ENCODE measurements around the gene CIAO2A.

Gene CIAO2A

GRCh38 chr15:64038878-64039610 is 54.6 kb downstream of the CIAO2A start:
- DNase-seq (ENCODE audit: low read depth) = no peak

- DNase-seq (ENCODE audit: low read depth) = no peak
Observed at GRCh38 chr15:64037966-64038365, 55.7 kb downstream of the CIAO2A start.

GRCh38 chr15:64037116-64037515 is 56.5 kb downstream of the CIAO2A start:
- DNase-seq (ENCODE audit: low read depth) = no peak

- DNase-seq (ENCODE audit: low read depth) = no peak
Observed at GRCh38 chr15:64035525-64035924, 58.1 kb downstream of the CIAO2A start.

DNA sequence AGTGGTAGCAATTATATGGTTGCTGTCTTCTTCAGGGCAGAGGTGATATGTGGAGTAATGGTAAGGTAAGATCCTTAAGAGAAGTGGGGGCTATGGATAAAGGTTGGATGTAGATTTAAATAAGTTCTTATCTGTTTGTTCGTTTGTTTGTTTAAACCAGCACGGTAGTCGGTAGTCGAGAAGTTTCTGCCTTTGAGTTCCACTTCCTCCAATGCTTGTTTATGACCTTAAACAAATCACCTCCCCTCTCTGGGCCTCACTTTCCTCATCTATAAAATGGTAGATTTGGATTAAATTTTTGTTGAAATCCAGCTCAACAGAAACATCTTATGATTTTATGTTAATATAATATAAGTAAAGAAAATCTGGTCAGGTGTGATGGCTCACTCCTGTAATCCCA is 59.1 kb downstream of the CIAO2A start:
- no peak for DNase-seq (ENCODE audit: low read depth)

DNA sequence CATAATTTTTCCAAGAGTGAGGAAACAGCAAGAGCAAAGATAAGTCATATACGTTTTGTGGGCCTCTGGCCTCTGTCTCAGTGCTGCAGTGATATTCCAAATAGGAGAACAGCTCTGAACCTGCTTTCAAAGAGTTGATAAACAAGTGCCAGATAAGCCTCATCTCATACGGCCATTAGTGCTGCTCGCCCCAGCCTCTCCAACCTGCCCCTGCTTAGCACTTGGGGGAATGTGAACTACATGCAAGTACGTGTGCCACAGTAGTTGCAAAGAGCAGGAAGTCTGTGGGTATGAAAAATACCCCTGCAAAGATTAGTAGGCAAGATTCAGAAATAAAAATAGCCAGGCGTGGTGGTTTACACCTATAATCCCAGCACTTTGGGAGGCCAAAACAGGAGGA is 61.3 kb downstream of the CIAO2A start:
- no peak for DNase-seq (ENCODE audit: low read depth)

DNA sequence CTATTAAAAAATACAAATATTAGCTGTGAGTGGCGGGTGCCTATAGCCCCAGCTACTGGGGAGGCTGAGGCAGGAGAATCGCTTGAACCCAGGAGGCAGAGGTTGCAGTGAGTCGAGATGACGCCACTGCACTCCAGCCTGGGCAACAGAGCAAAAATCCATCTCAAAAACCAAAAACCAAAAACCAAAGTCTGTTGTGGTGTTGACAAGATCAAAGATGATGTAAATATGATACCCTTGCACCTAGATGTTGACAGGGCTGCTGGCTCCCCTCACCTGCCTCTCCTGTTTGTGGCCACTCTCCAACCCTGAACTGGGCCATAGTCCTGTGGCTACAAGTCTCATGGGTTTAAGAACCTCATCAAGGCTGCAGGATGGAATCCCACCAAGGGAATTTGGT is 63.5 kb downstream of the CIAO2A start:
- no peak for DNase-seq (ENCODE audit: low read depth)

DNA sequence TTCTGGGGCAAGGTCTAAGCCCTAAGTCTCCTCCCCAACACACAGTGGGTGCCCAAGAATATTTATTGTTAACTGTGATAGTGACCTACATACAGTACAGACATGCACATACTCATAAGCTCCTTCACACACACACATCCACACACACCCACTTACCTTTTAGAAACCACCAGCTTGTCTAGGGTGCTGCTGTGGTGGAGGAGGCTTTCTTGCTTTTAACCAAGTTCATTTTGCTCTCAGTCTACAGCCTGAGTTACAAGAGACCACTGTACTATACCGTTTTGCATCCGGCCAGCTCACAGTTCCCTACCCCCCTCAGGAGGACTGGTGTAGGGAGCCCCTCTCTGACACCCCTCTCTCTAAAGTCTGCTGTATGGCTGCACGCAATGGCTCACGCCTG is 64.0 kb downstream of the CIAO2A start:
- no peak for DNase-seq (ENCODE audit: low read depth)

- DNase-seq (ENCODE audit: low read depth) = no peak
Observed at GRCh38 chr15:64029110-64029509, 64.5 kb downstream of the CIAO2A start.

- DNase-seq (ENCODE audit: low read depth) = no peak
Observed at GRCh38 chr15:64026591-64026990, 67.0 kb downstream of the CIAO2A start.

- no peak for DNase-seq (ENCODE audit: low read depth)
Observed at GRCh38 chr15:64024172-64025050, 69.2 kb downstream of the CIAO2A start.

DNA sequence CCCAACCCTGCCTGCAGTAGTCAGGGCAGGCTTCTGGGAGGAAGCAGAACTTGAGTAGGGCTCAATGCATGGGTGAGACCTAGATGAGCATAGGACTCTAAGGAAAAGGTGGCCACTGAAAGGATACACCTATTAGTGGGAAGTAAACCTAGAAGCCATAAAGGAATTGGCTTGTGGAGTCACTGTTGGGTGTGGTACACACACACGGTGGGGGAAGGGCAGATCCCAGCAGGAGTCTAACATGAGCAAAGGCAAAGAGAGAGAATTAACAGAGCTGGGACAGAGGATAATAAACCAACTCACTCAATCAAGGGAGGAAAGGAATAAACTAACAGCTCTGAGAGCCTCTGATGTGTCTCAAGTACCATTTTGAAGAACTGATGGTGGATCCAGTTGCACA is 70.4 kb downstream of the CIAO2A start:
- DNase-seq (ENCODE audit: low read depth) = no peak

DNA sequence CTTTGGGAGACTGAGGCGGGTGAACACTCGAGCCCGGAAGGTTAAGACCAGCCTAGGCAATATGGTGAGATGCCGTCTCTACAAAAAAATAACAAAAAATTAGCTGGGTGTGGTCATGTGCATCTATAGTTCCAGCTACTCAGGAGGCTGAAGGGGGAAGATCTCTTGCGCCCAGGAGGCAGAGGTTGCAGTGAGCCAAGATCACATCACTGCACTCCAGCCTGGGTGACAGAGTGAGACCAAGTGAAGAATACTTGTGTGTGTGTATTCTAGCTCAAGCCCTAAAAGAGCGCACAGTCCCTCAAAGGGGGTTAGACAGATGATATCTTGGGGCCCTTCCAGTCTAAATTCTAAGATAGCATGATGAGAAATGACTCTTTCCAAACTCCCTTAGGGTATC is 71.1 kb downstream of the CIAO2A start:
- no peak for DNase-seq (ENCODE audit: low read depth)

Data from ELR (cell line).